HEK293T (cell line): ENCODE measurements around the gene PPP2R5D.

Experiments used
- FOXA1 ChIP-seq: fragments of 450-650 bp; IDR thresholded peaks from 2 replicates; pipeline ENCODE4 v1.6.1; 2016; ENCODE audit warnings: mild to moderate bottlenecking
- FOXK2 ChIP-seq: fragments of 450-650 bp; IDR thresholded peaks from 2 replicates; pipeline ENCODE4 v1.6.1; 2016; ENCODE audit warnings: mild to moderate bottlenecking
- LEF1 ChIP-seq: fragments of 450-650 bp; IDR thresholded peaks from 2 replicates; pipeline ENCODE4 v1.6.1; 2017; ENCODE audit warnings: mild to moderate bottlenecking, borderline replicate concordance
- NFRKB ChIP-seq: fragments of 450-650 bp; IDR thresholded peaks from 2 replicates; pipeline ENCODE4 v1.6.1; 2016; ENCODE audit warnings: mild to moderate bottlenecking, moderate library complexity
- SUZ12 ChIP-seq: fragments of 450-650 bp; IDR thresholded peaks from 2 replicates; pipeline ENCODE4 v1.6.1; 2016; ENCODE audit warnings: mild to moderate bottlenecking
- TARDBP ChIP-seq: fragments of 450-650 bp; IDR thresholded peaks from 2 replicates; pipeline ENCODE4 v1.6.1; 2016
- TF ChIP-seq, protein P1 (sequence below): fragments of 450-650 bp; IDR thresholded peaks from 2 replicates; pipeline ENCODE4 v1.6.1; 2016

DNA sequence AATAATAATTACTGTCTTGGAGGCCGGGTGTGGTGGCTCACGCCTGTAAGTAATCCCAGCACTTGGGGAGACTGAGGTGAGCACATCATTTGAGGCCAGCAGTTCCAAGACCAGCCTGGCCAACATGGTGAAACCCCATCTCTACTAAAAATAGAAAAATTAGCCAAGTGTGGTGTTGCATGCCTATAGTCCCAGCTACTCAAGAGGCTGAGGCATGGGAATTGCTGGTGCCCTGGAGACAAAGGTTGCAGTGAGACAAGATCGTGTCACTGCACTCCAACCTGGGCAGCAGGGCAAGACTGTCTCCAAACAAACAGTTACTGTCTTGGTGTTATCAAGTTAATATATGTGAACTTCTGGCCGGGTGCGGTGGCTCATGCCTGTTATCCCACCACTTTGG, 42.0 kb downstream of the PPP2R5D start:
- TF ChIP-seq LEF1 (no peak), NFRKB (no peak), FOXA1 (no peak), SUZ12 (no peak), FOXK2 (no peak), TARDBP (no peak)
- TF ChIP-seq, protein P1, sequence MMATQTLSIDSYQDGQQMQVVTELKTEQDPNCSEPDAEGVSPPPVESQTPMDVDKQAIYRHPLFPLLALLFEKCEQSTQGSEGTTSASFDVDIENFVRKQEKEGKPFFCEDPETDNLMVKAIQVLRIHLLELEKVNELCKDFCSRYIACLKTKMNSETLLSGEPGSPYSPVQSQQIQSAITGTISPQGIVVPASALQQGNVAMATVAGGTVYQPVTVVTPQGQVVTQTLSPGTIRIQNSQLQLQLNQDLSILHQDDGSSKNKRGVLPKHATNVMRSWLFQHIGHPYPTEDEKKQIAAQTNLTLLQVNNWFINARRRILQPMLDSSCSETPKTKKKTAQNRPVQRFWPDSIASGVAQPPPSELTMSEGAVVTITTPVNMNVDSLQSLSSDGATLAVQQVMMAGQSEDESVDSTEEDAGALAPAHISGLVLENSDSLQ, result no peak
